Mesenteric fat pad (tissue), 1 donor: ENCODE data around the gene PLA2G4A. TPM values are rescaled to one million over a fixed set of nuclear protein-coding genes. Genes with fewer than 3 reads are reported as not detected.

Source experiments
- DNase-seq: peaks from one replicate; pipeline ENCODE4 v3.0.0-alpha.2; 2020; ENCODE audit warnings: low spot score
- long read RNA-seq: library from polyadenylated mRNA; unstranded; transcript quantifications from one replicate; pipeline ENCODE4 v2.0.0, GENCODE V29; 2020
- total RNA-seq: library from RNA; stranded (reverse); fragmentation: NEBNext Ultra II Directional; extraction: Animal tissue kit (Norgen Biotek cat#: 25700); gene quantifications from one replicate; pipeline ENCODE4 v1.2.1, GENCODE V29; 2021
- donor health status: DM: yes; HTN: yes; CAD: no.

The PLA2G4A gene
- total RNA-seq: 14.1 TPM
- long read RNA-seq, transcript PLA2G4A-201 (18 exons, 2,875 nt): major isoform, 7 of 13 reads
- long read RNA-seq, partial matches to known transcripts: 2 of 13 reads
- long read RNA-seq, other reads (novel, unspliced or antisense): 4 of 13 reads

GRCh38 chr1:186828611-186829454 is at the start of gene PLA2G4A:
Gene PLA2G4A, plus strand, starts transcription at chr1:186828949. Its CDS starts 25,406 bp downstream, at chr1:186854355.
- no peak for DNase-seq

GRCh38 chr1:186780076-186780475 is 48.7 kb upstream of the PLA2G4A start:
- DNase-seq: no peak

- no peak for DNase-seq
Measured at GRCh38 chr1:186781730-186782129, 47.0 kb upstream of the PLA2G4A start.

- DNase-seq: no peak
Measured at GRCh38 chr1:186782791-186783190, 46.0 kb upstream of the PLA2G4A start.

- no peak for DNase-seq
Measured at GRCh38 chr1:186783193-186783592, 45.6 kb upstream of the PLA2G4A start.

- no peak for DNase-seq
Measured at GRCh38 chr1:186785503-186785902, 43.2 kb upstream of the PLA2G4A start.

GRCh38 chr1:186790101-186790500 is 38.6 kb upstream of the PLA2G4A start:
- DNase-seq: no peak

- no peak for DNase-seq
Measured at GRCh38 chr1:186792870-186793581, 35.7 kb upstream of the PLA2G4A start.

- DNase-seq: no peak
Measured at GRCh38 chr1:186793582-186793927, 35.2 kb upstream of the PLA2G4A start.

- no peak for DNase-seq
Measured at GRCh38 chr1:186798960-186799688, 29.6 kb upstream of the PLA2G4A start.

GRCh38 chr1:186799689-186800054 is 29.1 kb upstream of the PLA2G4A start:
- no peak for DNase-seq

- DNase-seq: no peak
Measured at GRCh38 chr1:186802388-186802787, 26.4 kb upstream of the PLA2G4A start.

GRCh38 chr1:186804679-186805078 is 24.1 kb upstream of the PLA2G4A start:
- DNase-seq: no peak

- DNase-seq: no peak
Measured at GRCh38 chr1:186806477-186806876, 22.3 kb upstream of the PLA2G4A start.

- DNase-seq: no peak
Measured at GRCh38 chr1:186807163-186807562, 21.6 kb upstream of the PLA2G4A start.

GRCh38 chr1:186811892-186812291 is 16.9 kb upstream of the PLA2G4A start:
- DNase-seq: no peak

- DNase-seq: no peak
Measured at GRCh38 chr1:186812570-186812969, 16.2 kb upstream of the PLA2G4A start.

- DNase-seq: no peak
Measured at GRCh38 chr1:186813420-186813819, 15.3 kb upstream of the PLA2G4A start.

- DNase-seq: no peak
Measured at GRCh38 chr1:186819126-186819525, 9.6 kb upstream of the PLA2G4A start.

GRCh38 chr1:186819563-186819962 is 9.2 kb upstream of the PLA2G4A start:
- no peak for DNase-seq

GRCh38 chr1:186829686-186830587 is 1.2 kb downstream of the PLA2G4A start:
- no peak for DNase-seq
